ENCODE data around the gene CHRM1.

GRCh38 chr11:62921201-62921572, at the start of gene CHRM1:
- no peak for TF ChIP-seq CTCF (IDR thresholded peaks at IDR 0.05)
- no peak for TF ChIP-seq POLR2A (IDR thresholded peaks at IDR 0.05)
- no peak for TF ChIP-seq POLR2AphosphoS5 (IDR thresholded peaks at IDR 0.05)

Data from stomach (tissue), 4 donors.